Endometrium (tissue), 2 donors: ENCODE measurements around the gene NEUROD1.

ENCODE experiments used
- FAIRE-seq: peaks from 2 replicates; lab custom pipeline; 2012; peaks lifted over from hg19 to GRCh38; lab: Jason Lieb, UNC
- donor health status: control.
- donor health status: control.

The NEUROD1 gene

DNA sequence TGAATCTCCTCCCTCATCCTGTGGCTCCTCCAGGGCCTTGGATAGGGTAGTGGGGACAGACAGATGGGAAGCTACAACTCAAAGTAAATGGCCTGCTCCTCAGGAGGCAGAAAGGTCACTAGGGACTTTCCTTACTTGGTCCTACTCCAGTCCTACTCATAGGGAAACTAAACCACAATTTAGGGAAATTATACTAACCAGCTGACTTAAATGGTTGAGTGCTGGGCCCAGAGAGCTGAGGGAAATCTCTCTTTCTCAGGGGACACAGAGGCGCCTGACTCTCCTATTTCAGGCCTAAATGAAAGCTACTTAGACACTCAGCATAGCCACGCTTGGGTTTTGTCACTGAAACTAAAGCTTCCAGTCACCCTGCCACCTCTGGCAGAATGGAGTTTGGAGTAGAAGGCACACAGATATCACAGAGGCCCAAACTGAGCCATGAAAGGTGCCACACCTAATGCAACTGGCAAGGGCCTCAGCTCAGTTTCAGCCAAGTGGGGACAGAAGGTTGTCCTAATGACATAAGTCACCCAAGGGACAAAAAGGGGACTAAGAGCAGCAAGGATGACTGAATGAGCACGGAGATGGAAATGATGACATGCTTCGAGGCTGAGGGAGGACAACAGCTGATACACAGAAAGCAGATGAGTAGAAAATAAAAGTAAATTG is 47.5 kb downstream of the NEUROD1 start:
- no peak for FAIRE-seq

DNA sequence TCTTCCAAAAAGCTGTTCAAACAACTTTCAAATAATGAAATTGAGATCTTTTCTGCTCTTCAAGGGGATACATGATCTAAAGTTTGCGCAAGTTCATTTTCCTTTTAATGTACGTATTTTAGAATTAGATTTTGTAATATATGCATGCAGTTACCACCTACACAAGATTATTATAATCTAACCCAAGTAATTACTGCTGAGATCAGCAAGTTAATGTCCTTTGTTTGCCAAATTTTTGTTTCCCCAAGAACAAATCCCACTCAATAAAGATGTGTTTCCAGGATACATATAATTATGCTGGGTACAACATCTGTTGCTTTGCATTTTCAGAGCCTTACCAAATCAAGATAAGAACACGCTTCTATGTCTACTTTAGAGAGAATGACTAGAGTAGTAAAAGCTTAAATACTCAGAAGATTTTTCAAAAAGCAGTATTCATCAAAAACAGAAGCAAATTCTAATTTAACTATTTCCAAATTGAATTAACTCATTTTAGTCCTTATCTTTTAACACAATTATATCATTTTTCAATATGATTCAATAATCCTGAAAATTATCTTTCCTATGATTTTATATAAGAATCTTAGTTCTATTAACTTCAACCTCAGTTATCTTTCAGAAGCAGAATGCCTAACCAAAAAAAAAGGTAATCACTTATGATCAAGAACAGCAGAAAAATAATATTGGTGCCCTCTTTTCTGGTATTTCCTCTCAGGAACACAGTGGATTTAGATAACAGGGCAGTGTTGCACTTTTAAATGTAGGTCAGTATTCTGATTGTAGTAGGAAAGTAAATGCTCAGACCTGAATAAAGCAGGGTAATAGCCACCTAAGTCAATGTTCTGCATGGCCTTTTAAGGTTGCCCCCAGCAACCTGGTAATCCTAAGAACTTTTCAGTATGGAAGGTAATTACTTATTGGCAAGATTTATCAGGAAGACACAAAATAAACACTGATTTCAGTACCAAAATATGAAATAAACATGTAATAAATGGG is 51.4 kb downstream of the NEUROD1 start:
- no peak for FAIRE-seq

DNA sequence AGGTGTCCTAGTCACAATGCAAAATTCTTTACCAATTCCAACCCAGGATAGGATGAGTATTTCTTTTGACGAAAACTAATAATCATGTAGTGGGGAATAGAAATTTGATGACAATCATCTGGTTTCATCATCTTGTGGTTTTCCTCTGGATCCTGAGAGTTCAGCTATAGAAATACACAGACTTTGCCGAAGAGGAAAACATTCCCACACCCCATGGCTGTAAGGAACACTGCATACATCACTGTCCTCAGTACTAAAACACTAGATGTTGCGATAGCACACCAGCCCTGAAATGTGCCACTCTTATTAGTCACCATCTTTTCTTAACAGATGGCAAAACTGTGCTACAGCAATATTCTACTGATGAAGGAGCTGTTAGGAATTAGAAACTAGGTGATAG is 52.8 kb downstream of the NEUROD1 start:
- FAIRE-seq: no peak

DNA sequence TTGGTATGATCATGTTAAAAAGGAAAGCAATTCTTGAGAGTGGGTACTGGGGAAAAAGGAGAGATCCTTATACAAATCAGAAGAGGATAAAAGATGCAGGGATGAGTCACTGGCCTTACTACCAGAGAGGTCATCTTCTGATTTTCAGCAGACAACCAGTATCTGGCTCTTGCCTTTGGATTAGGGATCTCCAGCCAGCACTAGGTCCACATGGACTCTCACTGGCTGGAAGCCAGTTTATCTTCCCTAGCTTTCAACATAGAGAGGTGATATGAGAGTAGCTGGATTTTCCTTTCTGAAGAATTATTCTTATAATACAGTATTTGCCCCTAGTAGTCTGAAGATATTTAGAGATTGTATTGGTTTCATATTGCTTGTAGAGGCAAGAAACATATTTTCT is 53.6 kb downstream of the NEUROD1 start:
- no peak for FAIRE-seq
